Coronary artery (tissue), 2 donors: ENCODE measurements around the gene CD151.
A peak's percentile ranks its signal among the peaks of the same experiment; 100 is the strongest.

Experiments
- DNase-seq: peaks from one replicate; pipeline ENCODE4 v3.0.0-alpha.2; 2017; ENCODE audit warnings: low spot score
- H3K27ac ChIP-seq, 2 donors: fragments of 200-600 bp; sonication (generic); one replicate each; pipeline ENCODE4 v1.5.1; 2016 to 2019
- H3K4me3 ChIP-seq: fragments of 200-600 bp; sonication (generic); 2 replicates; pipeline ENCODE4 v1.5.1; 2016; ENCODE audit warnings: mild to moderate bottlenecking, moderate library complexity
- CTCF ChIP-seq: fragments of 200-600 bp; sonication (generic); IDR thresholded peaks from one replicate; pipeline ENCODE4 v1.5.1; 2019; ENCODE audit warnings: antibody characterized with exemption

CD151 gene

GRCh38 chr11:841981-842369, 9.2 kb downstream of the CD151 start:
- peak overlapping the region; percentile 92 to 96 for H3K27ac ChIP-seq
- no peak for TF ChIP-seq CTCF
- no peak for DNase-seq
- H3K4me3 ChIP-seq = peak overlapping the region; percentile 92

GRCh38 chr11:842370-843002, 9.7 kb downstream of the CD151 start, which contains the start of the genes POLR2L and TSPAN4:
POLR2L (minus strand) TSS chr11:842529; CDS start chr11:842508, 21 bp downstream.
TSPAN4 (plus strand) TSS chr11:842852; CDS start chr11:850305, 7,453 bp downstream.
- no peak for TF ChIP-seq CTCF
- Histone ChIP-seq H3K4me3 (peak within 1 kb of the TSS; percentile 92), H3K27ac (peak within 1 kb of the TSS; percentile 92 to 96)
- DNase-seq = peak; percentile 94

GRCh38 chr11:843086-843734, 10.5 kb downstream of the CD151 start:
- peak overlapping the region; percentile 92 to 96 for H3K27ac ChIP-seq
- TF ChIP-seq CTCF = no peak
- no peak for DNase-seq

GRCh38 chr11:843818-844692, 11.3 kb downstream of the CD151 start:
- peak; percentile 97 for DNase-seq
- no peak for TF ChIP-seq CTCF
- H3K27ac ChIP-seq = peak overlapping the region; percentile 92 to 96
- peak overlapping the region; percentile 92 for H3K4me3 ChIP-seq

More at GRCh38 chr11:843086-843734, 10.5 kb downstream of the CD151 start:
- H3K4me3 ChIP-seq = peak overlapping the region; percentile 92

- DNase-seq = peak; percentile 95
- H3K4me3 ChIP-seq = peak overlapping the region; percentile 92
- no peak for TF ChIP-seq CTCF
- peak overlapping the region; percentile 92 to 96 for H3K27ac ChIP-seq
Observed at GRCh38 chr11:844693-845644, 12.2 kb downstream of the CD151 start.

- peak overlapping the region; percentile 92 for H3K4me3 ChIP-seq
- no peak for DNase-seq
- H3K27ac ChIP-seq = peak overlapping the region; percentile 92 to 96
- no peak for TF ChIP-seq CTCF
Observed at GRCh38 chr11:845872-846495, 13.2 kb downstream of the CD151 start.
